HuH-7 (cell line): ENCODE results near the gene ADGRG1.
A peak's percentile ranks its signal among the peaks of the same experiment; 100 is the strongest.
"Not testable (repeated sequence)": the region's sequence is repeated elsewhere in the genome, so short reads cannot be mapped to it uniquely, and the experiment has no call there.

Experiments used
- DNase-seq: peaks from one replicate; pipeline ENCODE4 v3.0.0; 2011; ENCODE audit warnings: low spot score

Gene ADGRG1

DNA sequence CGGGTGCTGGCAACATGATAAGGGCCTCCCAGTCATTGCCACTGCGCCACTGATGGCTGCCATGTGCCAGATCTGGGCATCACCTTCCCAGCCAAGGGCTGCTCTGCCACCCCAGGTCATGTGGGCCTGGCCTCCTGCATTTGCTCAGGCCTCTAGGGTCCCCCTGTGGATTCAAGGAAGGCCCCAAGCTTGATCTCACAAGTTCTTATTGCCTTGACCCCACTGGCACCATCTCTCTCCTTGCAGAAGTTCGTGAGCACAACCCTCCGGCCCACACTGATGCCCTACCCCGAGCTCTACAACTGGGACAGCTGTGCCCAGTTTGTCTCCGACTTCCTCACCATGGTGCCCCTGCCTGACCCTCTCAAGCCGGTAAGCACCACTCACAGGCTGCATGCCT lies 71.5 kb downstream of the ADGRG1 start:
- no peak for DNase-seq

DNA sequence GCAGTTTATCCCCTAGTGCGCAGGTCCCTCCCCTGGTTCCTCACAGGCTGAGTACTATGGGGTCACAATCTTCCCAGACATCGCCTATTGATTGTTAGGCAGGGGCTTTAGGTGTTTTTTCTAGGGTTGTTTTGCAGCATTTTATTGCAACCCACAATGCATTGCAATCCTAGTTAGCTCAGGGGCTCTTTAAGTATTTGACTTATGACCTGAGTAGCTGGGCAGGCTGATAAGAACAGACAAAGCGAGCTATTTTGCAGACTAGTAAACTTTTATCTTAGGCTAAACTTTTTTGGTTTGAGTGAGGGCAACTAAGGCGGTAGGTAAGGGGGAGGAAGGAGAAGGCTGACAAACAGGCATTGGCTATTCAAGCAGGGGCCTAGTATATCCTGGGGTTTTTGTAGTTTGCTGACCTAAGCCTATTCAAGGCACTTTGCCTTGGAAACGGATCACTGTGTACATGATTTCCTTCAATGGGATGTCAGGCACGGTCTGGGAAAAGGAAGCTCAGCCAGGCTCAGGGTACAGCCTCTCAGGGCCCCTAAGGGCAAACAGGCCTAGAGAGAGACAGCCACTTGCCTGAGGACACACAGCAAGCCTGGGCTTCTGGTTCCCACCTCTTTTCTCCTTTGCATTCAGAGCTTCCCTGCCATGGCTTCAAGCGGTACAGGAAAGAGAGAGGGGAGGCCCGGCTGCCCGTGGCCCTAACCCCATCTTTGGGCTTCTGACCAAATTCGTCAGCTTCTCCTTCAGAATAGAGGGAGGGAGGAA lies 72.5 kb downstream of the ADGRG1 start:
- DNase-seq = peak; percentile 36

DNA sequence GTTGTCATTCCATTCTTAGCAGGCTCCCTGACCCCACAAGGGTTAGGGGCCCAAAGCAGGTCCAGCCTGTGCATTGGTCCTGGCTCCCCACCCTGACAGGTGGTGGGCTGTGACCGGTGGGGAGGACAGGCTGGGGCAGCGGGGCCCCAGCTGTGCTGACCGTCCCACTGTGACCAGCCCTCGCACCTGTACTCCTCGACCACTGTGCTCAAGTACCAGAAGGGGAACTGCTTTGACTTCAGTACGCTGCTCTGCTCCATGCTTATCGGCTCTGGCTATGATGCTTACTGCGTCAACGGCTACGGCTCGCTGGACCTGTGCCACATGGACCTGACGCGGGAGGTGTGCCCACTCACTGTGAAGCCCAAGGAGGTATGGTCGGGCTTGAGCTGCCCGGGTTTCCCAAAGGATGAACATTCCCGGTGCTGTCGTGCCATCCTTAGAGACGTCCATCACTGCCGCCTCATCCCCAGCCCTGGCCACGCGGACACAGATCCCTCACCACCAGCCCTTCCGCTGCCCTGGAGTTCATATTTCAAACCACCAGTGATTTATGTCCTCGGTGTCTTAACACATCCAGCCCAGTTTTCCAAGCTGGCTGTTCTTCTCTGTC lies 73.4 kb downstream of the ADGRG1 start:
- DNase-seq = no peak

DNA sequence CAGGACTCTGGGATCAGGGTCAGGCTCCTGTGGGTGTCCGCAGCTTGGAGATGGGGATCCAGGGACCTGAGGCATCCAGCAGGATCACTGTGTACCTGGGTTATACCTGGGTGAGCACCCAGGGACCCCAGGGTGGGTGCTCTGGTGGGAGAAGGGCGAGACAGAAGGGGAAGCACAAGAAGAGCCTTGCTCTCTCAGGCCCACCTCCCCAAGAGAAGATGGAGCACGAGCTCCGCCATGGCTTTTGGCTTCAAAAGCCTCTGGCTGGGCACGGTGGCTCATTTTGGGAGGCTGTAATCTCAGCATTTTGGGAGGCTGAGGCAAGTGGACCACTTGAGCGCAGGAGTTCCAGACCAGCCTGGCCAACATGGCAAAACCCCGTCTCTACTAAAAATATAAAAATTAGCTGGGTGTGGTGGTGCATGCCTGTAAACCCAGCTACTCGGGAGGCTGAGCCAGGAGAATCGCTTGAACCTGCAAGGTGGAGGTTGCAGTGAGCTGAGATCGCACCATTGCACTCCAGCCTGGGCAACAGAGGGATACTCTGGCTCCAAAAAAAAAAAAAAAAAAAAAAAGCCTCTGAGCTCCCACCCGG lies 75.1 kb downstream of the ADGRG1 start:
- no peak for DNase-seq

DNA sequence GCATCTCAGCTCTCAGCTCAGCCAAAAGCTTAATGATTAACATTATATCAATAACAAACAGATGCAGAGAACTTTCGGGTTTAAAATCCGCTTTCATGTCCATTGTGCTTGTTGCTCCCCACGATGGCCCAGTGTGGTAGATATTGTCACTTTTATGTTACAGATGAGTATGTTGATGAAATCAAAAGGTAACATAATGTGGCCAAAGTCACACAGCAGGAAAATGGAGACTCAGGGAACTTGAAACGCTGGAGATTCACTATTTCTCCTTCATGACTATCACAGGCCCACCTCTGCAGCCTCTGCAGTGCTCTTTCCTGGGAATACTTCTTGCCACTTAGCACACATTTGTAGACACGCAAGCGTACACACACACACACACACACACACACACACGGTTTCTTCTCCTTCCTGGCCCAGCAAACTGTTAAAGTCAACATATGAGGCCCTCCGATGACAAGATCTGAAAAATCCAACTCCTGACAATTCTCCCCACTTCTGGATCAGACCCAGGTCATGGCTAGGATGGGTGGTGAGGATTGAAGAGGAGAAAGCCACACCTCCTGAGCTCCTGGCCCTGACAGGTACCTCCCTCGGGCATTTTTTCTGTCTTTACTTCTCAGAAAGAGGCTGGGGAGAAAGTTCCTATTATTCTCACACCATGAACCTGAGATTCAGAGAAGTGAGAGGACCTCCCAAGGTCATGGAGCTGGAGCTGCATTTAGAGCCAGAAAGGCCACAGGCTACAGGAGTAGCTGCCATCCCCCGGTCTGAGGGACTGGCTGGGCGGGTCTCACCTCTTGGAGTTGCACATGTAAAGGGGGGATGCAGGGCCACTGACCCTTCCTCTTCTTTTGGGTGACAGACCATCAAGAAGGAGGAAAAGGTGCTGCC lies 75.8 kb downstream of the ADGRG1 start:
- DNase-seq = peak; percentile 48

DNA sequence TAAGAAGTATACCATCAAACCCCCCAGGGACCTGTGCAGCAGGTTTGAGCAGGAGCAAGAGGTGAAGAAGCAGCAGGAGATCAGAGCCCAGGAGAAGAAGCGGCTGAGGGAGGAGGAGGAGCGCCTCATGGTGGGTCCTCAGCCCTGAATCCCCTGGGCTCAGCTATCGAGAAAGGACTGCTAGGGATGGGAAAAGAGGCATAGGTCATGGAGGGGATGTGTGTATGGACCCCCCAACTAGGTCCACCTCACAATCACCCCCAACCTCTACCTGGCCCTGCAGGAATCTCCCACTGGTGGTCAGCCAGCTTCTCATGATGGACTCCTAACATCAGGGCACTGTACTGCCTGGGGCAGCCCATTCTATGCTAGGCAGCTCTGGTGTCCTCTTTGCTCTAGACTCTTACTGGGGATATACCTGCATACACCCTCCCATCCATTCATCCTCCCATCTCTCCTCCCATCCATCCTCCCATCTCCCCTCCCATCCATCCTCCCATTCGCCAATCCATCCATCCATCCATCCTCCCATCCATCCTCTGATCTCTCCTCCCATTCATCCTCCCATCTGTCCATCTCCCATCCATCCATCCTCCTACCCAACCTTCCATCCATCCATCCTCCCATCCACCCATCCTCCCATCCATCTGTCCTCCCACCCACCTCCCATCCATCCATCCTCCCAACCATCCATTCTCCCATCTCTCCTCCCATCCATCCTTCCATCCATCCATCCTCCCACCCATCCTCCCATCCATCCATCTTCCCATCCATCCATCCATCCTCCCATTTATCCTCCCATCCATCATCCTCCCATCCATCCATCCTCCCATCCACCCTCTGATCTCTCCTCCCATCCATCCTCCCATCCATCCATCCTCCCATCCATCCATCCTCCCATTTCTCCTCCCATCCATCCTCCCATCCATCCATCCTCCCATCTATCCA lies 76.7 kb downstream of the ADGRG1 start:
- DNase-seq = no peak

DNA sequence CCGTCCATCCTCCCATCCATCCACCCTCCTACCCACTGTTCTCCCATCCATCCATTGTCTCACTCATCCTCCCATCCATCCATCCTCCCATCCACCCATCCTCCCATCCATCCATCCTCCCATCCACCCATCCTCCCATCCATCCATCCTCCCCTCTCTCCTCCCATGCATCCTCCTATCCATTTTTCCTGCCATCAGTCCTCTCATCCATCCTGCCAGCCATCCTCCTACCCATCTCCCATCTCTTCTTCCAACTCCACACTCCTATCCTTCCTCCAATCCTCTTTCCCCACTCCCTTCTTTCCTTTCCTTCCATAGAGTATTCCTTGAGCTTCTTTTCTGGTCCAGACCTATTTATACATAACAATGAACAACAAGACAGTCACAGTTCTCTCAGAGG lies 78.3 kb downstream of the ADGRG1 start:
- no peak for DNase-seq

DNA sequence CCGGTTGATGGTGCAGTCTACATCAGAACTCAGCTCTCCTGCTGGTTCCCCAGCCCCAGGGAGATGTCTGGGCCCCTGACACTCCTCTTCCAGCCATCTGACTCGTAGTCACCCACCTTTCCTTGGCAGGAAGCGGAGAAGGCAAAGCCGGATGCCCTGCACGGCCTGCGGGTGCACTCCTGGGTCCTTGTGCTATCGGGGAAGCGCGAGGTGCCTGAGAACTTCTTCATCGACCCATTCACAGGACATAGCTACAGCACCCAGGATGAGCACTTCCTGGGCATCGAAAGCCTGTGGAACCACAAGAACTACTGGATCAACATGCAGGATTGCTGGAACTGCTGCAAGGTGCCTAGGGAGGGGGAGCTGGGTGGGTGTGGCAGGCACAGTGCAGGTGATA lies 78.9 kb downstream of the ADGRG1 start:
- DNase-seq = no peak

DNA sequence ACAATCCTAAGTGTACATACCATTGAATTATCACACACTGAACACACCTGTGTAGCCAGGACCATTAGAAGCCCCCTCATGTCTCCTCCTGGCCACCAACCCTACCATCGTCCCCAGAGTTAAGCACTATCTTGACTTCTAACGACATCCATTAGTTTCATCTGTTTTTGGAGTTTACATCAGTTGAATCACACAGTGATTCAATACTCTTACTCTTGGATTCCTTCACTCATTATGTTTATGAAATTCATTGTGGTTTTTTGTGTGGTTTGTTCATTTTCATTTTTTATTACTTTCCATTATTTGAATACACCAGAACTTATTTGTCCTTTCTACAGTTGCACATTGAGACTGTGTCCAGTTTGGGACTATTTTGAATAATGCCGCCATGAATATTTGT lies 79.7 kb downstream of the ADGRG1 start:
- DNase-seq = no peak

DNA sequence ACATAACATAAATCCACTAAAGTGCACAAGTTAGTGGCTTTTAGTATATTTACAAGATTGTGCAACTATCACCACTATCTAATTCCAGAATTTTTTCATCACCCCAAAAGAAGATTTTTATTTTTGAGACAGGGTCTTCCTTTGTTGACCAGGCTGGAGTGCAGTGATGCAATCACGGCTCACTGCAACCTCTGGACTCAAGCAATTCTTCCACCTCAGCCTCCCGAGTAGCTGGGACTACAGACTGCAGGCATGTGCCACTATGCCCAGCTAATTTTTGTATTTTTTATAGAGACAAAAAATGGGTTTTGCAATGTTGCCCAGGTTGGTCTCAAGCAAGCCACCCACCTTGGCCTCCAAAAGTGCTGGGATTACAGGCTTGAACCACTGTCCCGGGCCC lies 81.2 kb downstream of the ADGRG1 start:
- no peak for DNase-seq

DNA sequence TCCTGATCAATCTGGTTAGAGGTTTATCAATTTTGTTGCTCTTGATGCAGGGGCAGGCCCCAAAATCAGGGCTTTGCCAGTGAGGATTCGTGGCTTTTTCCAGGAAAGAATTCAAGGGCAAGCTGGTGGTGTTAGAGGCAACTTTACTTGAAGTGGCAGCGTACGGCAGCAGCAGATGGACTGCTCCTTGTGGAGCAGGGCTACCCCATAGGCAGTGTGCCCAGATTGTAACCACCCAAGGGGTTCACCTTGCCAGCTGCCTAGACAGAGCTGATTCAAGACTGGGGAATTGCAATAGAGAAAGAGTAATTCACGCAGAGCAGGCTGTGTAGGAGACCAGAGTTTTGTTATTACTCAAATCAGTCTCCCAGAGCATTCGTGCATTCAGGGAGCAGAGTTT lies 82.9 kb downstream of the ADGRG1 start:
- DNase-seq = no peak

DNA sequence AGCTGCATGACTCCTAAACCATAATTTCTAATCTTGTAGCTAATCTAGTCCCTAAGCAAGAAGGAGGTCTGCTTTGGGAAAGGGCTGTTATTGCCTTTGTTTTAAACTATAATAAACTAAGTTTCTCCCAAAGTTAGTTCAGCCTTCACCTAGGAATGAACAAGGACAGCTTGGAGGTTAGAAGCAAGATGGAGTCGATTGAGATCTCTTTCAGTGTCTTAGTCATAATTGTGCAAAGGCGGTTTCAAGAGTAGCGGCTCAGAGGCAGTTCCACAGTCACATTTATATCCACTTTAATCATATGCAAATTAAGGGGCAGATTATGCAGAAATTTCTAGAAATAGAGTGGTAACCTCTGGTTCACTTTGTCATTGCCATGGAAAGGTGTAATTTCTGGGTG lies 83.6 kb downstream of the ADGRG1 start:
- DNase-seq = no peak

DNA sequence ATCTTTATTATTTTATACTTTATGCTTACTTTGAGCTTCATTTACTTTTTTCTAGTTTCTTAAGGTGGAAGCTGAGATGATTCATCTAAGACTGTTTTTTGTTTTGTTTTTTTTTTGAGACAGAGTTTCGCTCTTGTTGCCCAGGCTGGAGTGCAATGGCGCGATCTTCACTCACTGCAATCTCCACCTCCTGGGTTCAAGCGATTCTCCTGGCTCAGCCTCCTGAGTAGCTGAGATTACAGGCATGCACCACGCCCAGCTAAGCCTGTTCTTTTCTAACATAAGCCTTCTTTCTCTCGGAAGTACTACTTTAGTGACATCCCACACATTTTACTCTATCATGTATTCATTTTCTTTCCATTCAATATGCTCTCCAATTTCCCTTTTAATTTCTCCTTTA lies 84.1 kb downstream of the ADGRG1 start:
- DNase-seq = not testable (repeated sequence)

DNA sequence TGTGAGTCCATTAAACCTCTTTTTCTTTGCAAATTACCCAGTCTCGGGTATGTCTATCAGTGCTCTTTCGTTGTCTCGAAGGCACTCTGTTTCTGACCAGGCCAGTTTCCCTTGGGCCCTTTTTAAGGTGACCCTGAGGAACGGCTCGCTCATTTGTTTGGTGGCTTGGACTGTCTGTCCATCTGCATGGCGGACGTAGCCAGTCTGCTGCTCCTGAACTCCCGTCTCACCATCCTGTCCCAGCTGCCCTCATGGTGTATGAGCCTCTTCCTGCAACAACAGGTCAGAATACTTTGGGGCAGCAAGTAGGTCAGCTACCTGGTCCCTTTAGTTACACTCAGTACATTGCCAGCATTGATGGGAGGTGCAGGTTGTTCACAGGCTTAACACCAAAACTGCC lies 85.2 kb downstream of the ADGRG1 start:
- no peak for DNase-seq

DNA sequence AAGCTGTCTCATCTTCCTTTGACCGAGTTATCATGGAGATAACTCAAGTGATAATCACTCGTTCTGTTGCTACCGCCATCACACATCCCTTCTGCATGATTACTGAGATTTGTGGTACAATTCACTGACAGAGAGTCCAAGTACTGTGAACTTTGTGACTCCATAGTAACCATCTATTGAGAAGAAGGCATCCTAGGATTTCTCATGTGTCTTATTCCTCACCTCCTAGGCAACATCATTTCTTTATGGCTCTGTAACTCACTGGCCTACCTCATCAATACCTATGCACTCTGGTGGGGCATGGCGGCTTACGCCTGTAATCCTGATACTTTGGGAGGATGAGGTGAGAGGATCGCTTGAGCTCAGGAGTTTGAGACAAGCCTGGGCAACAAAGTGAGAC lies 85.6 kb downstream of the ADGRG1 start:
- DNase-seq = no peak
